NCI-H146 treated with DMSO at 0.1 percent for 48 hours (cell line): ENCODE measurements around the gene TEX53.

ENCODE experiments used
- DNase-seq: peaks from one replicate; lab custom pipeline; 2025; ENCODE audit not compliant: unreplicated experiment; lab: John Stamatoyannopoulos, UW

Gene TEX53

DNA sequence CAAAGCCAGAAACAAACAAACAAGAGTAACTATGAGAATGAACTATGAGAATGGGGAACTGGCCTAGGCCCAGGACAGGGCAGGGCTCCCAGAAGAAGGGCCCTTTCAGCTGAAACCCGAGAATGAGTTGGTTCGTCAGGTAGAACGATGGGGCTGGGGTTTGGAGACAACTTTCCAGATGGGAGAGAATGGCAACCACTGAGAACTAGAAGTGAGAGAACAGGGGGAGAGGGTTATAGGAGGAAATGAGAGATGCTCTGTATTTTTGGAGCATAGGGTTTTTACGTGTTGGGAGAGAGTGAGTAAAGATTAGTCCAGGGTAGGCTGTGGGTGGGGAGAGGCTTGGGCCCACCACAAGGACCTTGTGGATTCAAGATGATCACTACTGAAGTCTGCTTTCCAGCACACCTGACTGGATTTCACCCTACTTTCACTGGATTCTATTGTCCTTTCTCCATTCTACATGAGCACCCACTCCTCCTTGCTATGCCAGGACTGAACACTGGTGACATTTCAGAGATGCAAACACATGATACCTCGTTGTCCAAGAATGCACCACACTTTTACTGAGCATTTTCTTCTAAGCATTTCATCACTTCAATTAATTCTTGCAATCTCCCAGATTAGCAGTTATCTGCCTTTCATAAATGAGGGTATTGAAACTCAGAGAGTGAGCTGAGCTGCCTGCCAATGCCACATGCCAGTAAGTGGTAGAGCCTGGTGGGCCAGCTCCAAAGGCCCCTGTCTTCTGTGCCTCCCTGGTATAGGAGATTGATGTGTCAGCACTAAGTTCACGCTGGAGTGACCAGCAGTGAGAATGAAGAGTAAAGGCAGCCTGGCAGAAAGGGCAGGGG lies 49.7 kb downstream of the TEX53 start:
- DNase-seq: no peak

DNA sequence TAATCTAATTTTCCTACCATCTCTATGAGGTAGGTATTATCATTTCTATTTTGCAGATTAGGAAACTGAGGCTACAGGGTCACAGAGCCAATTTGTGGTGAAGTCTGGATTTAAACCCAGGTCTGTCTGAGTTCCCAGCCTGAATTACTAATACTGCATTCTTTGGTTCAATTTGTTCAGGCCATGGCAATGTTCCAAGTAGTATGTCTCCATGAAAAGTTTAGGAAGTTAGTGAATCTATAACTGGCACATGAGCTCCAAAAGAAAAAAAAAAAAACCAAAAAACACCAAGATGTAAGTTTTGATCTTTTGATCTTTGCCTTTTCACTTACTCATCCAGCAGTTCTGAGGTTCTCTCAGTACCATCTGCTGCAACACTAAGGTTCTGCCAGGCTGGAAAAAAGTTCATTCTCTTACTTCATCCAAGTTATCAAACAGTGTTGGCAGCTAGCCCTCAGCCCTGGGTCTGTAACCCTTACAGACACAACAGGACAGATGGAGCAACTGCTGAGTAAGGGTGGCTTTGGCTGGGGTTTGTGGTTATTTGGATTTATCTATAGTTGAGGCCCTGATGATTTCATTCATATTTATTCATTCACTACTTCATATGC lies 50.9 kb downstream of the TEX53 start:
- DNase-seq: no peak
